ENCODE results near the gene CALD1. TPM values are rescaled to one million over a fixed set of nuclear protein-coding genes. Genes with fewer than 3 reads are reported as not detected.

The CALD1 gene
- total RNA-seq, 2 donors from 2014 or later = 10.8 to 20.0 TPM

DNA sequence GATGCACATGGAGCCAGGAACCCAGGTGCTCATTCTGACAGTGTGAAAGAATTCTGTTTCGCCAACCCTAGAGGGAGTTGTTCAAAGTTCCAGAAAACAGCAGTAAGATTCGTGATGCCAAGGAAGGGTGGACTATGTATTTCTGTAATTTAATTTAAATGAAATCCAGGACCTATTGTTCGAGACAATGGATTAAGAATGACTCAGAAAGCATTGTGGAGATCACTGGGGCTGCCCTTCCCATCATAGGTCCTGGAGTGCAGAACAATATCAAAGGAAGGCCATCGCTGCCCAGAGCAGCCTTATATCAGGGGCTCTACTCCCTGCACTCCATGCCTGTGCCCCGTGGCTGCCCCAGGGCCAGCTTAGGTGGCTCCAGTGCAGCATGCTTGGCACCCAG lies 32.1 kb upstream of the CALD1 start:
- peaks cover 34% of the 10 kb centered on the region for H3K4me1 Mint-ChIP-seq (ENCODE audit: low read depth)
- ATAC-seq (replicated peaks in 1 of 2) = no peak

GRCh38 chr7:134750083-134751062 lies 29.1 kb upstream of the CALD1 start:
- ATAC-seq (replicated peaks in 1 of 2) = peak; percentile 82 to 84
- no peaks in the 10 kb centered on the region for H3K36me3 Mint-ChIP-seq (ENCODE audit: insufficient read depth in 2 of 2)
- no peaks in the 10 kb centered on the region for H3K27me3 Mint-ChIP-seq (ENCODE audit: low read depth)
- peak; percentile 69 to 81 for DNase-seq
- H3K4me3 Mint-ChIP-seq = peak overlapping the region; percentile 13 to 34
- H3K27ac Mint-ChIP-seq = no peak overlapping the region
- H3K4me1 Mint-ChIP-seq (ENCODE audit: low read depth) = peaks cover 19% of the 10 kb centered on the region
- no peaks in the 10 kb centered on the region for H3K9me3 Mint-ChIP-seq

More for the DNA sequence above, 32.1 kb upstream of the CALD1 start:
- Mint-ChIP-seq H3K27me3 (ENCODE audit: low read depth) (peaks cover 7% of the 10 kb centered on the region), H3K9me3 (no peaks in the 10 kb centered on the region), H3K36me3 (ENCODE audit: insufficient read depth in 2 of 2) (no peaks in the 10 kb centered on the region), H3K4me3 (no peak overlapping the region), H3K27ac (no peak overlapping the region)
- no peak for DNase-seq

- H3K27ac Mint-ChIP-seq = no peak overlapping the region
- DNase-seq = no peak
- H3K9me3 Mint-ChIP-seq = no peaks in the 10 kb centered on the region
- ATAC-seq (replicated peaks in 1 of 2) = no peak
- no peaks in the 10 kb centered on the region for H3K36me3 Mint-ChIP-seq (ENCODE audit: insufficient read depth in 2 of 2)
- H3K4me3 Mint-ChIP-seq = no peak overlapping the region
- H3K4me1 Mint-ChIP-seq (ENCODE audit: low read depth) = peaks cover 19% of the 10 kb centered on the region
- H3K27me3 Mint-ChIP-seq (ENCODE audit: low read depth) = no peaks in the 10 kb centered on the region
Measured at GRCh38 chr7:134752006-134752760, 27.3 kb upstream of the CALD1 start.

GRCh38 chr7:134755422-134756022 lies 23.9 kb upstream of the CALD1 start:
- H3K27ac Mint-ChIP-seq = no peak overlapping the region
- no peaks in the 10 kb centered on the region for H3K27me3 Mint-ChIP-seq (ENCODE audit: low read depth)
- peaks cover 4% of the 10 kb centered on the region for H3K4me1 Mint-ChIP-seq (ENCODE audit: low read depth)
- ATAC-seq (replicated peaks in 1 of 2) = no peak
- no peaks in the 10 kb centered on the region for H3K36me3 Mint-ChIP-seq (ENCODE audit: insufficient read depth in 2 of 2)
- no peak overlapping the region for H3K4me3 Mint-ChIP-seq
- H3K9me3 Mint-ChIP-seq = no peaks in the 10 kb centered on the region
- peak; percentile 50 to 58 for DNase-seq

GRCh38 chr7:134757938-134758337 lies 21.5 kb upstream of the CALD1 start:
- no peak for ATAC-seq (replicated peaks in 1 of 2)

DNA sequence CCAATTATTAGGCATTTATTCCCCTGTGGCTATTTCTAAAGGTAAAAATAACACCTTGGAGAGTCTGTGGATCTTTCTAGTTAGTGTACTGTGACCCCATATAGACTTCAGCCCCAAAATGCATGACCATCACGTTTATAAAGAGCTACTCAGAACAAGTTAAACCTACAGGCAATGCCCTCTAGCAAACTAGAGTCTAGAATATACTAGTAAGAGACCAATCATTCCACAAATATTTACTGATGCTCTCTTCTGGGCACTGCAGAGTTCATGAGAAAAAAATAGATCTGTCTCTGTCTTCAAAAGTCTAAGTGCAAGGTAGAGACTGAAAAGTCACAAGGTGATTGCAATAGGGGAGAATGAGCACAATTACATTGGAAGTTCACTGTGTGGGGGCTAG lies 20.5 kb upstream of the CALD1 start:
- H3K9me3 Mint-ChIP-seq = no peaks in the 10 kb centered on the region
- no peak for ATAC-seq (replicated peaks in 1 of 2)
- no peaks in the 10 kb centered on the region for H3K27me3 Mint-ChIP-seq (ENCODE audit: low read depth)
- H3K27ac Mint-ChIP-seq = no peak overlapping the region
- no peak overlapping the region for H3K4me3 Mint-ChIP-seq
- peaks cover 0 to 2% of the 10 kb centered on the region in 2 donors for H3K36me3 Mint-ChIP-seq (ENCODE audit: insufficient read depth in 2 of 2)
- no peaks in the 10 kb centered on the region for H3K4me1 Mint-ChIP-seq (ENCODE audit: low read depth)
- DNase-seq = no peak

More at GRCh38 chr7:134757938-134758337, 21.5 kb upstream of the CALD1 start:
- no peaks in the 10 kb centered on the region for H3K9me3 Mint-ChIP-seq
- no peak overlapping the region for H3K27ac Mint-ChIP-seq
- no peak overlapping the region for H3K4me3 Mint-ChIP-seq
- no peaks in the 10 kb centered on the region for H3K4me1 Mint-ChIP-seq (ENCODE audit: low read depth)
- no peaks in the 10 kb centered on the region for H3K27me3 Mint-ChIP-seq (ENCODE audit: low read depth)
- DNase-seq = no peak
- H3K36me3 Mint-ChIP-seq (ENCODE audit: insufficient read depth in 2 of 2) = peaks cover 0 to under 1% of the 10 kb centered on the region in 2 donors

- Mint-ChIP-seq H3K27ac (no peak overlapping the region), H3K36me3 (ENCODE audit: insufficient read depth in 2 of 2) (peaks cover 0 to 2% of the 10 kb centered on the region in 2 donors), H3K27me3 (ENCODE audit: low read depth) (no peaks in the 10 kb centered on the region), H3K4me1 (ENCODE audit: low read depth) (peaks cover under 1% of the 10 kb centered on the region), H3K4me3 (no peak overlapping the region), H3K9me3 (no peaks in the 10 kb centered on the region)
- DNase-seq (no peak), ATAC-seq (replicated peaks in 1 of 2) (no peak)
Measured at GRCh38 chr7:134761266-134761665, 18.2 kb upstream of the CALD1 start.

GRCh38 chr7:134763960-134764359 lies 15.5 kb upstream of the CALD1 start:
- Mint-ChIP-seq H3K9me3 (no peaks in the 10 kb centered on the region), H3K27ac (no peak overlapping the region), H3K4me1 (ENCODE audit: low read depth) (peaks cover 5% of the 10 kb centered on the region), H3K36me3 (ENCODE audit: insufficient read depth in 2 of 2) (peaks cover 0 to 2% of the 10 kb centered on the region in 2 donors), H3K27me3 (ENCODE audit: low read depth) (no peaks in the 10 kb centered on the region), H3K4me3 (no peak overlapping the region)
- ATAC-seq (replicated peaks in 1 of 2) (no peak), DNase-seq (no peak)

GRCh38 chr7:134764365-134764764 lies 15.1 kb upstream of the CALD1 start:
- H3K4me3 Mint-ChIP-seq = no peak overlapping the region

DNA sequence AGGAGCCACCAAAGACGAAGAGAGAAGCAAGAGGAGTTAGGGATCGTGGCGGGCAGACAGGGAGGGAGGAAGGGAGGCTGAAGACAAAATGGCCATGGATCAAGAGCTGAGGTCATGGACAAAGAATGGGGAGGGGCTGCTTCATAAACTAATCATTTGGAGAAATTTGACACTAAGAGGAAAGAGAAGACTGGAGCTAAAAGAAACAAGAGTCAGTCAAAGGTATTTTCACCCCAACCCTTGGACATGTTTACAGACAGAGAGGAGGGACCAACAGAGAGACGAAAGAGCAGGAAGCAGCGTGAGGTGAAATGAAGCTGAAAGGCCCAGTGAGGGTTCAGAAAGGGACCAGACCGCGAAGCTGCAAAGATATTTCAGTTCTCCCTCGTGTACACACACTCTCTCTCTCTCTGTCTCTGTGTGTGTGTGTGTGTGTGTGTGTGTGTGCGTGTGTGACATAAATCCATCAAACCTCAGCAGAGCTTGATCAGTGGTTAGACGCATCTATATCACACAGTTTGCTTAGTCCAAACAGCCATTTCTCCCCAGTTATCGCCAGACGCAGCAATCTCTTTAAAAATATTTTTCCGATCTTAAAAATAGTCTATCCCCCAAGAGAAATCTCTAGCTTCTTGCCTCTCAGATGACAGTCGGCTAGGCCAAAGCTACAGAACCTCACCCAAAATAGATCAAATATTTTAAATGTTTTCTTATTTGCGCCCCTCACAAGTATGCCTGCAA lies 12.5 kb upstream of the CALD1 start:
- Mint-ChIP-seq H3K36me3 (ENCODE audit: insufficient read depth in 2 of 2) (peaks cover 0 to 2% of the 10 kb centered on the region in 2 donors), H3K9me3 (no peaks in the 10 kb centered on the region), H3K27ac (no peak overlapping the region), H3K4me1 (ENCODE audit: low read depth) (peaks cover 5% of the 10 kb centered on the region), H3K4me3 (no peak overlapping the region), H3K27me3 (ENCODE audit: low read depth) (no peaks in the 10 kb centered on the region)
- DNase-seq = no peak
- ATAC-seq (replicated peaks in 1 of 2) = no peak

More at GRCh38 chr7:134764365-134764764, 15.1 kb upstream of the CALD1 start:
- Mint-ChIP-seq H3K9me3 (no peaks in the 10 kb centered on the region), H3K27ac (no peak overlapping the region), H3K27me3 (ENCODE audit: low read depth) (no peaks in the 10 kb centered on the region), H3K36me3 (ENCODE audit: insufficient read depth in 2 of 2) (peaks cover 0 to 2% of the 10 kb centered on the region in 2 donors), H3K4me1 (ENCODE audit: low read depth) (peaks cover 5% of the 10 kb centered on the region)
- no peak for ATAC-seq (replicated peaks in 1 of 2)
- DNase-seq = no peak

DNA sequence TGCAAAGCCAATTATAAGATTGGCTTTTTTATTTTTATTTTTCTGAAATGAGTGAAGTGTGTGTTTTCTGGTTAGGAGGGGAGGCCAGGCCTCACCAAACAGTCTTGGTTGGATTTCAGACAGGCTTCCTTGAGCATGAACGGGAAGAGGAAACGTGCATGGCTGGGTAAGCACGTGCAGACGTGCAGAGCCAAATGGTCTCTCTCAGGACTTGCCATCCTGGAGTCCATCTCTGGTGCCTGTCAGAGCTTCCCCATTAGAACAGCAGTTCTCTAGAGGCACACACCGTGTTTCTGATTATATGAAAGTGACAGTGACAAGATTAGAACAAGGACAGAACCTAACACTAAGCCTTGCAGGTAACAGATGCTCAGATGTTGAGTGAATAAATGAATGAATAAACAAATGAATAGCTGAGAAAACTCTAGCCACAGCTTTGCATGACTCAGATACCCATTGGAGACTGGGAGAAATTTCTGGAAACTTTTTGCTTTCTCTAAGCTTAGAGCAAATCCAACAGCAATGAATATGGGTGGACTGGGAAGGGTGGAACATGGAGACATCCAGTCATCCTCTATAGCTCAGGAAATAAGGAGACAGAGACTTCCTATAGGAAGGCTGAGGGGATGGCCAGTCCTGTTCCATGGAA lies 11.8 kb upstream of the CALD1 start:
- ATAC-seq (replicated peaks in 1 of 2) (no peak), DNase-seq (no peak)
- peaks cover 5% of the 10 kb centered on the region for H3K4me1 Mint-ChIP-seq (ENCODE audit: low read depth)
- H3K9me3 Mint-ChIP-seq = no peaks in the 10 kb centered on the region
- H3K36me3 Mint-ChIP-seq (ENCODE audit: insufficient read depth in 2 of 2) = peaks cover 0 to 2% of the 10 kb centered on the region in 2 donors
- H3K27ac Mint-ChIP-seq = no peak overlapping the region
- no peaks in the 10 kb centered on the region for H3K27me3 Mint-ChIP-seq (ENCODE audit: low read depth)
- no peak overlapping the region for H3K4me3 Mint-ChIP-seq

DNA sequence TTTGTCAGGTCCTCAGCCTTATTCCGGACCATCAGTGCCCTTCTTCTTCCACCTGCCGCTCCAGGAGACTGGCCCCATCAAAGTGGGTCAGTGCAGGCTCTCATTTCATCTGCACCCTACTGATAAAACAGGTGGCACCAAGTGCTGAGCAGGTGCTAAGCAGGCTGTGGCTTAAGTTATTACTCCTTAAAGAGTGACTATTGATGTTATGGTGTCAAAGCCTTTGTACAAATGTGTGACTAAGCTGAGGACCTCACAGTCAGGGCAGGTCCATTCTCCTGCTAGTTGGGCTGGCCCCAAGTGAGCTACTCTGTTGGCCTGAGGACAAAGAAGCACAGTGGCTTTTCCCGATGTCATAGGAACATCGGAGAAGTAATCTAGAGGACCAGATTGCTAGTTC lies 11.2 kb upstream of the CALD1 start:
- no peaks in the 10 kb centered on the region for H3K27me3 Mint-ChIP-seq (ENCODE audit: low read depth)
- DNase-seq = no peak
- ATAC-seq (replicated peaks in 1 of 2) = no peak
- peaks cover 5% of the 10 kb centered on the region for H3K4me1 Mint-ChIP-seq (ENCODE audit: low read depth)
- no peak overlapping the region for H3K27ac Mint-ChIP-seq
- no peaks in the 10 kb centered on the region for H3K9me3 Mint-ChIP-seq
- H3K36me3 Mint-ChIP-seq (ENCODE audit: insufficient read depth in 2 of 2) = no peaks in the 10 kb centered on the region
- H3K4me3 Mint-ChIP-seq = no peak overlapping the region
